RPMI8226 (cell line): Measurements from ENCODE around the gene ANXA9.

Experiments used
- DNase-seq: peaks from one replicate; pipeline ENCODE4 v3.0.0-alpha.2; 2015

ANXA9 gene

DNA sequence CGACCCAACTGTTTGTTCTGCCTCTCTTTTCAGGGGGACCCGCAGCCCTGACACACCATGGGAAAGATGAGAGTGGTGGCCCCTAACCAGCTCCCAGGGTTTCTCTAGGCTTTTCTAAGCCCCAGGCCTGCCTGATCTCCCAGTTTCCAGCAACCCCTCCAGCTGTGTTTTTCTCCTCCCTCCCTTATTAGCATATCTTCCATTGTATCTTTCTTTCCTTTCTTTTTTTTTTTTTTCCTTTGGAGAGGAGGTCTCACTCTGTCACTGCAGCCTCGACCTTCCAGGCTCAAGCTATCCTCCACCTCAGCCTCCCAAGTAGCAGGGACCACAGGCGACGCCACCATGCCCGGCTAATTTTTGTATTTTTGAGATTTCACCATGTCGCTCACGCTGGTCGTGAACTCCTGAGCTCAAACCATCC, 5.7 kb upstream of the ANXA9 start:
- DNase-seq: no peak

DNA sequence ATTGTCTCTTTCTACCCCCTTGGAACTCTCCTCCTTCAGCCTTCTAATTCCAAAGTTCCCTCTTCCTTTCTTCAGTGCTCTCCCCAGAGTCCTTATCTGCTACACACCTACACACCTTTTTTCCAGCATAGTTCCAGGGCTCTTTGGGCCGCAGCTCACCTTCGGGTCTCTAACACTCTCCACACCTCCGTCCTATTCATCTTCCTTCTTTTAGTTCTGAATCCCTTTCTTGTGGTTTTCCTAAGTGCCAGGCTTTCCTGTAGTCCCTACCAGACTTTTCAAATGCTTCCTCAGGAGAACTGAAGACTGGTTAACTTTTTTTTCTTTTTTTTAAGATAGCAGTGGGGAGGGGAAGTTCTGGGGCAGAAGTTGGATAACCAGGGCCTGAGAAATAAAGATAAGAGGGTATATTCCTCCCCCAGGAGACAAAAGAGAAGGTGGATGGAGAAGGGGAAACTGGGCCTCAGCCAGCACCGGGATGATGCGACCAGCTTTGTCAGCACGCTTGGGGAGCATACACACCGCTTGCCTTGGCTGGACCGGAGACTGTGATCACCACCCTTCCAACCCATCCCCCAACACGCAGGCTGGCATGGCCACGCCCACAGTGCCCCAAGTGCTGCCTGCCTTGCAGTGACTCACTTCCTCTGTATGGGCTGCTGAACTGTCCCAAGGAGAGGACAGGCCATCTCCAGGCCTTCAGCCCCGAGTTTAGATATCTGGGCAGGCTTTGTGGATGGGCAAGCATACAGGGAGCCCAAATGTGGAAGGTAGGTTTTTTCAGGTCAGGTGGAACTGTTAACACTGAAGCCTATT, 5.0 kb upstream of the ANXA9 start:
- DNase-seq: peak; percentile 98

DNA sequence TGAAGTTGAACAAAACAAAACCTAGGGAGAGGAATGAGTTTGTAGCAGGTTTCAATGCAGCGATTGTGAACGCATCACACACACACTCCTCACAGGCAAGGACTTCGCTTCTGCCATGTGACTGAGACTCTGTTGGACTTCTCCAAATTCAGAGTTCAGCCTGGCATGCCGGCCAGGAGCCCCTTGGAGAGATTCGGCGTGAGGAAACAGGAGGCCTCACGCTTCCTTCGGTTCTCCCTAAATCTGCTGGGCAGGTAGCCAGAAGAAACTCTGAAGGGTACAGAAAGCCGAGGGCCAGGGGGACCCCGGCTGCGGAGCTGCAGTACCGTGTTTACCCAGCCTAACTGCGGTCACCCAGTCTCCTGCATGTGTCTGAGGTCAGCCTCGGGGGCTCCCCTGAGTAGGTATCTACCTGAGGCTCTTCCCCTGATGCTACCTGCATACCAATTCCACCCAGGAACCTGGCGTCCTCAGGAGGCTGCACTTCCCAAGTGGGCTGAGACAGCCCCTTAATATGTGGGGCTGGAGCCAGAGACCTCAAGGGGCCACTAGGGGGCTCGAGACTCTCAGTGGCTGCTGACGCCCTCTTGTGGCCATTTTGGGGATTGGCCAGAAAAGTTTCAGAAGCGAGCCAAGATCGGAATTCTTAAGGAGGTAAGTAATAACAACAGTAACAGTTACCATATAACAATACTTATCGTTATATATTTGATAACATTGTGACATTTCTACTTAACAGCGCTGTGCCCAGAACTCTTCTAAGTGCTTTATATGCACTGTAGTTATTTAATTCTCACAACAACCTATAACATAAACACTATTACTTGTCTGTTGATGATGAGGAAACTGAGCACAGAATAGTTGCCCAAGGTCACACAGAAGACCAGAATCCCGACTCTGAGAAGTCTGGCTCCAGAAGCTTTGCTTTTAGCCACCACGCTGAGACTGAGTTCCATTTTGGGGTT, 2.7 kb upstream of the ANXA9 start:
- DNase-seq: peak; percentile 95

DNA sequence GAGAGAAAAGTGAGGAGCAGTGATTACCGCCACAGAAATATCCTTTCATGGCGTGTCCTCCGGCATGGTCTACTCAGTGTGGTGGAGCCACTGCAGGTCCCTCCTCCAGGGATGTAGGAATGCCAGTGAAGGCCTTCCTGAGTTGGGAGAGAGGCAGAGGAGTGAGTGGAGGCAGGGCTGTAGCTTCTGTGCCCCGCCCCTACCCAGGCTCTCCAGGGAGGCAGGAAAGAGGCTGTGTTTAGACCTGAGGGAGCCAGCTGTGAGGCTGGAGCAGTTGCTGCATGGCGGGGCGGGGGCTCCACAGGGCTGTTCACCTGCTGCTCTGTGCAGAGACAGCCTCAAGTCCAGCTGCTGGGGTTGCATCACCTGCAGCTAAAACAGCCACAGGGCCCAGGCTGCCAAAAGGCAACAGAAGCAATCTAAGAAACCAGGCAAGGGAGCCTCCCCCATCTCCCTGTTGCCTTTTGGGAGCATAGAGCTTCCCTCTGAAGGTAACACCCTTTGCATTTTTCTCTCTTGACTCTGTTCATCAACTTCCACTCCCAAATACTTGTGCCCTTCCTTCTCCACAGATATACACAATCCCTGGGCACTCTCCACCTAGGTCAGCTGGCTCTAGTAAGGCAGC, 801 bp upstream of the ANXA9 start:
- DNase-seq: peak; percentile 88

DNA sequence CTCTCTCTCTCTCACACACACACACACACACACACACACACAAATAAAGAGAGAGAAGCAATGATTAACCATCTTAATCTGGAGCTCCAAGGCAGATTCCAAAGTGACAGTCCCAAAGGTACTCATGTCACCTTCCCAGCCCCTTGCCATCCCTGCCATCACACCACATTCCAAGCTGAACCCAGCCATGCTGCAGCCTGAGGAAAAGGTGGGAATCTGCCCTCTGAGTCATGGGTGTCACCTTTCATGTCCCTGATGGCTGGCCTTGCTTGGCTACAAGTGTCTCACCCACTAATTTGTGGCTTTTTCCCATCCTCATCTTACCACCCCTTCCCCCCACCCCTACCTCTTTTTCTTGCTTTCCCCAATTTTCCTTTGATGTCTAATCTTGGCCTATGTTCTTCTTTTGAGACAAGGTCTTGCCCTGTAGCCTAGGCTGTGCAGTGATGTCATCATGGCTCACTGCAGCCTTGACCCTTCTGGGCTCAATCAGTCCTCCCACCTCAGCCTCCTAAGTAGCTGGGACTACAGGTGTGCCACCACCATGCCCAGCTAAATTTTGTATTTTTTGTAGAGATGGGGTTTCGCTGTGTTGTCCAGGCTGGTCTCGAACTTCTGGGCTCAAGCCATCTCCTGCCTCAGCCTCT, 3.2 kb downstream of the ANXA9 start:
- no peak for DNase-seq

DNA sequence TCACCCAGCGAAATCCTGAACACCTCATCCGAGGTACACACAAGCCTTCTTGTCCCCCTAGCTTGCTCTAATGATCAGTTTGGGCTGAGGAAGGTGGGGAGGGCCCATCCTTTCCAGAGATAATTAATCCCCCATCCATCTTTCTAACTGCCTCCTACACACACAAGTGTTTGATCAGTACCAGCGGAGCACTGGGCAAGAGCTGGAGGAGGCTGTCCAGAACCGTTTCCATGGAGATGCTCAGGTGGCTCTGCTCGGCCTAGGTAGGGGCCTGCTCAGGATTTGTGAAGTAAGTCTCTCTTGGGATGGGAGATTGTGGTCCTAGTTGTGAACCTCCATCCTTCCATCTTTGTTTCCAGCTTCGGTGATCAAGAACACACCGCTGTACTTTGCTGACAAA, 5.8 kb downstream of the ANXA9 start:
- no peak for DNase-seq

DNA sequence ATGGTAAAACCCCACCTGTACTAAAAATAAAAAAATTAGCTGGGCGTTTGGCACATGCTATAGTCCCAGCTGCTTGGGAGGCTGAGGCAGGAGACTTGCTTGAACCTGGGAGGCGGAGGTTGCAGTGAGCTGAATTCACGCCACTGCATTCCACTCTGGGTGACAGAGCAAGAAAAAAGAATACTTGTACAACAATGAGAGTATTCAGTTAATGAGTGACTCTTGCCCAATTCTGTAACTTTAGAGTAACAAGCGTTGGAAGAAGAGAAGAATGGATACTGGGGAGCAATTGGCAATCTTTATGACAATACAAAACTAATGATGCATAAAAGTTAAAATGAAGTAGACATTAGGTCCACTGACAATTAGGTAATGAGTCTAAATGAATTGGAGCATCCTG, 10.5 kb downstream of the ANXA9 start:
- DNase-seq: no peak

DNA sequence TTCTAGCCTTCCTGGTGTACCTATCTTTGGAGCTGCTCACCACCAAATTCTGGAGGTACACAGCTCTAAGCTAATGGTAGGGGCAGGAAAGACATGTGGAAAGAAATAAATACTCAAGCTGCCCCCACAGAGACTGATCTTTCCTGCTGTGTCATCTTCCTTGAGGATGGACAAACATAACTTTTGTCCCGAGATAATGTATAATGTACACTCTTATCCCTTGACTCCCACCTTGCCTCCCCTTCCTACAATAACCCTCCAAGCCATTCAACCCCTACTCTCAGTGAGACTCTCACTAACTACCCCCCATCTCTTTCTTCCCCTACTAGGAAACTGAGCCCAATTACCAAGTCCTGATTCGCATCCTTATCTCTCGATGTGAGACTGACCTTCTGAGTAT, 12.2 kb downstream of the ANXA9 start:
- no peak for DNase-seq

DNA sequence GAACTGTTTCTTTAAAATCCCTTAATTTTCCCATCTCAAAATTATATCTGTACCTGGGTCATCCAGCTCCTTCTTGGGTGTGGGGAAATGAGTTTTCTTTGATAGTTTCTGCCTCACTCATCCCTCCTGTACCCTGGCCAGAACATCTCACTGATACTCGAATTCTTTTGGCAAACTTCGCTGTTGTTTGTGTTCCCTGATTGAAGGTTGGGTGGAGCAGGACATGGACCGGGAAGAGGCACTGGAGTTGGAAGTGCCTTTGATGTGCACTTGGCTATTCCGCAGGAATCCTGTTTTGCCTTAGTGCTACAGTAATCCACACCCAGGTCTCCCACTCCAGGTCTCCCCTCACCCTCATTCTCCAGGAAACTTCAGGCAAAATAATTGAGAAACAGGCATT, 13.4 kb downstream of the ANXA9 start:
- DNase-seq: no peak

DNA sequence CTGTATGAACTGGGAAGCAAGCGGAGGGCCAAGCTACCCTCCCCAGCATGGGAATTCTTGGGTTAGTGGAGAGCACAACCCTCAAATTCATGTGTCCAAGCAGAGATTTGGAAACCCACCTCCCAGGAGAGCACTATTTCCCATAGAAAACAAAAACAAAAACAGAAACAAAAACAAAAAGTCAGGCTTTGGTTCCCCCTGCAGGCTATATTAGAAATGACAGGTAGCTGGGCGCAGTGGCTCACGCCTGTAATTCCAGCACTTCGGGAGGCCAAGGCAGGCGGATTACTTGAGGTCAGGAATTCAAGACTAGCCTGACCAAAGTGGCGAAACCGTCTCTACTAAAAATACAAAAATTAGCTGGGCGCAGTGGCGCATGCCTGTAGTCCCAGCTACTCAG, 13.8 kb downstream of the ANXA9 start:
- DNase-seq: no peak

DNA sequence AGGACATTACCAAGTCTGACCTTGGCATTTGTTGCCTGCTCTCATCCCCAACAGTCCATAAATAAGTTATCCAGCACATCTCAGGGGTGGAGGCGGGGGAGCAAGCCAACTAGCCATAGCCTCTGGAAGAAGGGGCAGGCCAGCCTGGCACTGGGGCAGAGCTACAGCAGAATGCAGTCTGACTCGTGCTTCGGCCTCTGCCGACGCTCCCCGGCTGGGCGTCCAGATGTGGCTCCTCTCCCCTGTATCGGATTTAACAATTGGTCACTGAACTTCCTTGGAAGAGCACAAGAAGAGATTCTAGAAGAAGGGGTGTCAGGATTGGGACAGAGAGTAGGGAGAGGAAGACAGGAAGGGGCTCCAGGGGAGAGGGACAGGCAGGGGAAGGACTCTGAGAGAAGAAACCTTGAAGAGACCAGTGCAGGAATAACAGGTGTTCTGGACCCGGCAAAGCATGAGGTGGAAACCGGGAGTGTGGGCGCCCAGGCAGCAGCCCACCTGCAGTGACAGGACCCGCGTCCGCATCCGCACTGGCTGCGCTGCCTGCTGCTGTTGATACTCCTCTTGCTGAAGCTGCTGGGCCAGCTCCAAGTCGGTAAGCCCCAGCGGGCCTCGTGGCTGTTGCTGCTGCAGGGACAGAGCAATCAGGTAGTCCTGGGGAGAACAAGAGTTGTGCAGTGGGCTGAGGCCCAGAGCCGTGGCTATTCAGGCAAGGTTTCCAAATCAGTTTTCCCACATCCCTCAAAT, 15.2 kb downstream of the ANXA9 start:
- no peak for DNase-seq

DNA sequence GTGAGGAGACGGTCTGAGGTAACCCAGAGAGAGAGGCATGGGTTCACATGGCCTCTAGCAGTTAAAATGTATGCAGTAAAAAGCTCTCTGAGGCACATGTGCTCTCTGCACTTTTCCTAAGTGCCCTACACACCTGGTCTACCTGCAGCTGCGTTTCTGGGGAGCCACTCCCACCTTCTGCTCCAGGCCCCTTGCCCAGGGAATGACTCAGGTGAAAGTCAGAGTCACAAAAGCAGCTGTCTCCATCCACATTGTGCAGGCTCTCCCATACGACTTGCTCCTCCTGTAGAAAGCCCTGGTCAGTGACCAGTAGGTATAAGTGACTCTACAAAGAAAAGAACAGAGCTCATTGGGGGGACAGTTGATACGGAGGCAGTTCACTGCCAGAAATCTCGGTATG, 15.9 kb downstream of the ANXA9 start:
- DNase-seq: no peak

DNA sequence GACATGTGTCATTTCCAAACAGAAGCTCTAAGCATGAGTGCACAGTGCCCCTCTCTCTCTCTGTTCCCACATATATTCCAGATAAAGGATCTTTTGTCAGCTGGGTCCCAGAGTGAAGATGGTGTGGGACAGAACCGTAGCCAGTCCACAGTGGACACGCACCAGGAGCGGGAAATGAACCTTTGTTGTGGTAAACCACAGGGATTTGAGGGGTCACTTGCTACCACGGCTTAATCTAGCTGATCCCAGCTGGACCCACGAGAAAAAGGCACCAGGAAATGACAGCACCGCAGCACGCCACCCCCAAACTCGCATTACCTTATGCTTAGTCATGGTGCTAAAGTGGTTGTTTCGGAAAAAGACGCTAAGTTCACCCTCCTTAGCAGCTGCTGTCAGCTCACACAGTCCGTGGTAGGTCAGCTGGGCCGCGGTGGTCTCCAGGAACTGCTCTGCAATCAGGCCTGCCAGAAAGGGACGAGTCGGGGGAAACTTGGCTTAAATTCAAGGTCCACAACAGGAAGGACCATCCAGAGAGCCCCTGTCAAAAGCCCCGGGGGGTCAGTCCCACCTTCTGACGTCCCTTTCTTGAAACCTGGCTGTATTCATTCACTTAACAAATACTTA, 17.1 kb downstream of the ANXA9 start:
- no peak for DNase-seq

DNA sequence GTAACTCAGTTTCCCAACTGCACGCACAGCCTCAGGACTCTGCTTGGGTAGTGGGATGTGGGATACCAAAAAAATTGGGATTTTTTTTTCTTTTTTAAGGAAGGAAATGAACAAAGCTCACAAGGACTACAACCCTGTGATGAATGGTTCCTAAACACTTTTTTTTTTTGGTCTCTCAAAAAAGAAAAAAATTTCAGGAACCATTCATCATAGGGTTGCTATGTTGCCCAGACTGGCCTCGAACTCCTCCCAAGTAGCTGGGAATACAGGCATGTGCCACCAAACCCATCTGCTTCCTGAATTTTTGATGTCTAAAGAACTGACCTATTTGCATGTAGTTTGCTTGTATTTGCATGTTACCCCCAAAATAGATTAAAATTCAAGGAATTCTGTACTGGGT, 17.8 kb downstream of the ANXA9 start:
- DNase-seq: no peak

DNA sequence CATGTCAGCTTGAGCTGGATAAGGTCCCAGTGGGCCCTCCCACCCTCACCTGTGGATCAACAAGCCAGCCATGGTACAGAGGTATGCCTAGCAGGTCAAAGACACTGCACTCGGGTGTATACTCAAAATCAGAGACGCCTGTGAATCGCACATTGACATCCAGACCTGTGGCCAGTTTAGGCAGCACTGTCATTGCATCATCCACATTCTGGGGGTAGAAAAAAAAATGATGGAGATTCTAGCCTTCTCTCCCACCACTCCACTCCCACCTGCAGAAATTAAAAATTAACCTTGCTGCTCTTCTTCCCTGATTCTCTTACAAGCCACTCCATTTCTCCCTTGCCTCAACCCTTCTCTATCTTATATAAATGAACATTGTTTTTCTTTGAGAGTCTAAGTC, 18.3 kb downstream of the ANXA9 start:
- DNase-seq: no peak

DNA sequence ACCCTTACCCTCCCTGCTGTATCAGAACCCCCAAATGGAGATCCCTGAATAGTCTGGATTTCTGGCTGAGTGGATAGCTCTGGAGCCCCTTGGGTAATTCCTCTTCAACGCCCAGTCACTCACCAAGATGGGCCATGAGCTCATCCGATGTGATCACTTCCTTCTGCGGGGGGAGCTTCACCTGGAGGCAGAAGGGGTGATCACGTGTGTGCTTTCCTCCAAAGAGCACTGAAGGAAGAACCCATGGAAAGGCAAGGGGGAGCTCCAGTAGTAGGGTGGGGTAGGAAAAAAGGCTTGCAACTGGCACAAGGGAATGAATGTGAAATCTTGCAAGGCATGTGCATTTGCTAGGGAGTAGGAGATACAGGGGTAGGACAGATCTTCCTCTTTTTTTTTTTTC, 19.5 kb downstream of the ANXA9 start:
- no peak for DNase-seq

DNA sequence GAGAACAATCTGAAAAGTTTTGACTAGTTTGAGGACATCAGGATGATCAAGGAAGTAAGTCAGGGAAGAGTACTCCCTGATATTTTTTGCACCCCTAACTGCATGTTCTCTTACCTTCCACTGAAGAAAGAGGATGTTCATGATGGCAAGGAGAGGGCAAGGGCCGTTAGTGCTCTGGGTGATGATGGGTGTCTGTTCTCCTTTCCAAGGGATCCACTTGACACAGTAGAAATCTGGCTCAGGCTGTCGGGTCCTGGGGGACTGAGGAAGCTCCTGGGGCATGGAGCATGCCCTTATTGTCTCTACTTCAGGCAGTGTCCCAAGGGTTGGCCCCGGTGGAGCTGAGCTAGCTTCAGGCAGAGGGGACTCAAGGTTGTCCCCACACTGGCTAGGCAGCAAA, 20.0 kb downstream of the ANXA9 start:
- DNase-seq: no peak

DNA sequence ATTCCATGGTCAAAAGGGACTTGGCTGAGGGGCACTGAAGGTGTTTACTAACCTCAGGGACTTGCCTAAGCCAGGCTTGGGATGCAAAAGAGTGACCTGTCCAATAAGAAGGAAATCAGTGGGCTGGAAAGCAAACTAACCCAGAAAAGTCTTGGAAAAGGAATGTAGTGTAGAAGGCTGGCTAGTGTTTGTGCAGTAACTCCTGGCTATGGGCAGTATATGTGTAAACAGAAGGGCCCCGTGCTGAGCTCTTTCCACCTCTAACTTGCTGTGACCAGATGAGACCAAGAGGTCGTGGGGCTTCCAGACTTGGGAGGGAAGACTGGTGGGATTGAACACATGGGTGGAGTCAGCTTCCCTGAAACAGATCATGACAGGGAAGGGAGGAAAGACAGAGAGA, 20.5 kb downstream of the ANXA9 start:
- no peak for DNase-seq

DNA sequence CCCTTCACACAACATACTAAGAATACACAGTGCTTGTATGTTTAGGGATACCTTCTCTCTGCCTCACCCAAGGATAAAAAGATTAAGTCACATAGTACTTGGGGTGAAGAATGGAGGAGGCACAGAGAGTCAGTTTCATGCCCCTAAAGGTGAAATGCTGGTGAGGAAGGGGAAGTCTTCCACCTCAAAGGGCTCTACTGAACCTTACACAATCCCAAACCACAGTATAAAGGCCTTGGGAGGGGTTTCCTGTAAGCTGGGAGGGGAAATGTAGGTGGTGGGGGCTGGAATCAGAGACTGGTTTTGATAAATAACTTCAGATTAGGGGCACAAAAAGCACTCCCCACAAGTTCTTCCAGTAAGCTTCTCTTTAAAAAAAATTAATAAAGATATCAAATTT, 21.1 kb downstream of the ANXA9 start:
- DNase-seq: no peak

DNA sequence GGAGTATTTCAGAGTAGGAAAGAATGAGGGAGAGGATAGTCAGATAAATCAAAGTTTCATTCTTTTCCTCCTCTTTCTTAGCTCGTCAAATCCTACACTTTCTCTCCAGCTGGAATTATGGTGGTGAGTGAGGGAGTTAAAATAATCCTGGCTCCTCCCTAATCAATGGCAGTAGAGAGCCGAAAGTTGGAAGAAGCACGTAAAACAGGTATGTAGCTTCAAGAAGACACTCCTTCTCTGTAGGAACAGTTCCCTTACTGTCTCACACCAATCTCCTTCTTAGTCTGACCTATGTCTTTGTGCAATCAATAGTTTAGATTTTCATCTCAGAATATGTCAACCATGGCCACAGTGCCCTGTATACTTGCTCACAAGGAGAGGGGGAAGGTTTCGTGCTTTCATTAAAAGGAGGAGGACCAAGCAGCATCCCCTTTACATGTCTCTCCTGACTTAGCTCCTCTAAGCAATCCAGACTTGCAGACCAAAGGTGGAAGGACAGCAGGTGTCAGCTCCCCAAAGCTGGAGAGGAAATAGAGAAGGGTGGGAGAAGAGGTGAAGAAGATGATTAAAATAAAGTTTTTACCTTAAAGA, 23.7 kb downstream of the ANXA9 start:
- peak; percentile 41 for DNase-seq

DNA sequence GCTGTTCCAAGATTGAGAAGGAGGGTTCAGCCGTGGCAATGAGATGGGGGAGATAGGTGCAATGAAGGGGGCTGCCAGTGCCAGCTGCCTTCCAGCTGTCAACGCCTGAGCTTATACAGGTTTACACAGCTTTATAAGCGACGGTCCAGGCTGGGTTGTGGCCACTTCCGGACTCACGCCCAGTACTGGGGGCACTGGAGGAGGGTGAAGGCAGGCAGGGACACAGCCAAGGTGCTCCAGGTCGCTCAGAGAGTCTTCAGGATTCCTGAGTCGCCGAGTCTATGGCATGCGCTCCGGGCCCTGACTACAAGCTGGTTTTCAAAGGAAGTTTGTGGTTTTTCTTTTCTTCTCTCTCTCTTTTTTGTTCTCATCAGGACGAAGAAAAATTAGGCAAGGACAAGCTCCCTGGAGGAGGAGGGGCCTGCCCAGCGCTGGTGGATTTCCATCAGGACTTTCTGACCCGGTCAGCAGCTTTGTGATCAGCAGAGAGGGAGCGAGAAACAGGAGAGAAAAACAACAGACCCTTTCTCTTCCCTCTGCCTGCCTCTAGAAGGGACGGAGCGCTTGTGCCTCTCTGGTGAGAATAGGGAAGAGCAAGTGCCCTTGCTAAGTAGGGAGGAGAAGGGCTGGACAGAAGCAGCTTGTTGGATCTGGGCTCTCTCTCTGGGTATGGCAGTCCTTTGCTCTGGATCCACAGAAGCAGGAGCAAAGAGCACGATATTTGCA, 24.4 kb downstream of the ANXA9 start, which contains the start of gene MINDY1:
Gene MINDY1 (minus strand): TSS at position 576 of the 726 bp plus-strand sequence. CDS start 4,285 bp downstream, outside the sequence.
- peak; percentile 91 for DNase-seq
